Mesendoderm (in vitro differentiated cells): ENCODE results near the gene HOXB9.

Experiments
- DNase-seq: peaks from one replicate; pipeline ENCODE4 v3.0.0; 2013
- H2AK5ac ChIP-seq: 2 replicates; pipeline ENCODE4 v1.6.1; 2013; ENCODE audit warnings: low read length, inconsistent platforms
- H2BK120ac ChIP-seq: 2 replicates; pipeline ENCODE4 v1.6.1; 2013; ENCODE audit warnings: low read depth, mild to moderate bottlenecking, low read length, moderate library complexity, mixed read lengths
- H2BK15ac ChIP-seq: replicated peaks from 2 replicates; pipeline ENCODE4 v1.6.1; 2013; ENCODE audit warnings: low read depth, mild to moderate bottlenecking, moderate library complexity
- H2BK5ac ChIP-seq: 2 replicates; pipeline ENCODE4 v1.6.1; 2013; ENCODE audit warnings: low read length, inconsistent platforms
- H3K18ac ChIP-seq: 2 replicates; pipeline ENCODE4 v1.6.1; 2013; ENCODE audit warnings: mild to moderate bottlenecking, low read length, mixed read lengths
- H3K23ac ChIP-seq: one replicate; pipeline ENCODE4 v1.6.1; 2013; ENCODE audit warnings: low read length
- H3K27ac ChIP-seq: 2 replicates; pipeline ENCODE4 v1.5.1; 2013; ENCODE audit warnings: low read depth, mild to moderate bottlenecking, inconsistent platforms, low read length, moderate library complexity
- H3K27me3 ChIP-seq: 2 replicates; pipeline ENCODE4 v1.6.1; 2013; ENCODE audit warnings: low read length, control low read depth, mild to moderate bottlenecking, inconsistent platforms; ENCODE audit not compliant: insufficient read depth, poor library complexity
- H3K36me3 ChIP-seq: 2 replicates; pipeline ENCODE4 v1.6.1; 2013; ENCODE audit warnings: low read length, inconsistent platforms; ENCODE audit not compliant: control insufficient read depth, insufficient read depth
- H3K4ac ChIP-seq: one replicate; pipeline ENCODE4 v1.6.1; 2013; ENCODE audit warnings: low read depth, mild to moderate bottlenecking, low read length, moderate library complexity
- H3K4me1 ChIP-seq: 2 replicates; pipeline ENCODE4 v1.6.1; 2013; ENCODE audit warnings: low read depth, low read length, inconsistent platforms; ENCODE audit not compliant: control insufficient read depth
- H3K4me2 ChIP-seq: 2 replicates; pipeline ENCODE4 v1.6.1; 2013; ENCODE audit warnings: low read length
- H3K4me3 ChIP-seq: 2 replicates; pipeline ENCODE4 v1.5.1; 2013; ENCODE audit warnings: mild to moderate bottlenecking, low read length
- H3K56ac ChIP-seq: one replicate; pipeline ENCODE4 v1.6.1; 2013; ENCODE audit warnings: low read length
- H3K79me1 ChIP-seq: 2 replicates; pipeline ENCODE4 v1.6.1; 2013; ENCODE audit warnings: low read length, inconsistent platforms
- H3K79me2 ChIP-seq: 2 replicates; pipeline ENCODE4 v1.6.1; 2013; ENCODE audit warnings: mild to moderate bottlenecking, low read length; ENCODE audit not compliant: control insufficient read depth, insufficient read depth
- H3K9ac ChIP-seq: 2 replicates; pipeline ENCODE4 v1.6.1; 2013; ENCODE audit warnings: low read length, inconsistent platforms
- H4K5ac ChIP-seq: one replicate; pipeline ENCODE4 v1.6.1; 2013; ENCODE audit warnings: low read length
- H4K8ac ChIP-seq: one replicate; pipeline ENCODE4 v1.6.1; 2013; ENCODE audit warnings: low read depth, mild to moderate bottlenecking, control low read depth, low read length, moderate library complexity
- WGBS: extraction: QIAGEN DNeasy Blood & Tissue Kit; methylation state at CpG from one replicate; pipeline ENCODE4 v1.1.7; 2013; ENCODE audit warnings: low lambda C conversion rate, missing lambda C conversion rate; ENCODE audit not compliant: insufficient coverage; ENCODE audit errors: extremely low coverage; 5-methylcytosine and 5-hydroxymethylcytosine counted together

The HOXB9 gene

DNA sequence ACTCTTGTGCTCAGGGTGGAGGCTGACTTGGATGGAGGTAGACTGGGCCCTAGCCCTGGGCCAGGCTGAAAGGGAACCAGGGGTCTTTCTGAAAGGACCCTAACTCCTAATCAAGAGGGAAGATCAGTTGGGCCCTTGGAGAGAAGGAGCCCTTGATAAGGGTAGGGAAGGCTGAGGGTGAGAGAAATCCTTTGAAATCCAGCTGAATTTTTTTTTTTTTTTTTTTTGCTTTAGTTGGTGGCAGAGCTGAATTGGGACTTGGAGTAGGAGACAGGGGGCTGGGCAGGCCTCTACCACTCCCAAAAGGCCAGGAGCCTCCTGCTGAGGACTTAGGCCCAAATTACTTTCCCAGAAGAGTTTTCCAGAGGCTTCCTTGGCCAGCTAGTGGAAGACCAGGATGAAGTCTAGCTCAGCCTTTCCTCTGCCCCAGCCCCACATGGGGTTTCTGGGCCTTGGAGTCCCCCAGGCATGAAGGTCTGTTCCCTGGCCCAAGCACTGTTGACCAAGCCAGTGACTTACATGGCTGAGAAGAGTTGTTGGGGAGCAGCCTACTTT lies 35.5 kb downstream of the HOXB9 start:
- H3K27ac ChIP-seq, result no peak overlapping the region

DNA sequence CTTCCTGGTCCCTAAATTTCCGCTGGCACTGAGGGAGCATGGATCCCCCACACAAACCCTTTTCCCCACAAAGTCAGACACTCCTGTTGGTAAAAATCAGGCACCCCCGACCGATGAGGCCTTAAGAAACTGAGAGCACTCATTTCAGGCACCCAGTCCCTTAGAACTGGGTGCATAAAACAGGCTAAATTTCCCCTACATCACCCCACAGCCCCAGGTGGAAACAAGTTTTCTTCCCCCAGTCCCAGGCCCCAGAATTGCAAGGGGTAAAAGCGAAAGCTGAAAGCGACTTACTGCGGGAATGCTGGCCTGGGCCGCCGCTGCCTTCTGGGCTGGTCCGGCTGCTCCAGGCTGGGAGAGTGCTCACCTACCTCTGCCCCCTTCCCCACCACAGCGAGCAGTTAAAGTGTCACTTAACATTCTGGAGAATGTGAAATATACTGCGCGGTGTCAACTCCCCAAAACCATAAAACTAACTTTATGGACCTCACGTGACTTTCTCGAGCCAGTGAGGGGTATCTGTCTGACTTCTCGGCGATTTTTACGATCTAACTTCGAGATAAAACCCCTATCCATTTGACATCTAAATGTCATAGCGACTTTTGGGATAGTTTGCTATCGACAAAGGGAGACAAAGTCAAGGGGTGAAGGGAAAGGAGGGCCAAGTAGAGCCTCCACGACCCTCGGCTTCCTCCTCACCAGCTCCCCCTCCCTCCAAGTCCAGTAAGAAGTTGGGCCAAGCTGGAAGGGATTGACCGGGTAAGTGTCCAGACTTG lies 36.1 kb downstream of the HOXB9 start, which contains the start of gene HOXB3:
Gene HOXB3 (minus strand): TSS at position 411 of the 776 bp plus-strand sequence. CDS start 37,767 bp downstream, outside the sequence.
- peak within 1 kb of the TSS; percentile 5 for H3K4me2 ChIP-seq
- H3K4ac ChIP-seq, result no peak within 1 kb of the TSS
- no peak within 1 kb of the TSS for H3K18ac ChIP-seq
- H3K36me3 ChIP-seq, result no peaks in the 10 kb centered on the region
- H4K5ac ChIP-seq, result no peak within 1 kb of the TSS
- H3K79me1 ChIP-seq, result no peaks in the 10 kb centered on the region
- H3K9ac ChIP-seq, result no peak within 1 kb of the TSS
- no peak within 1 kb of the TSS for H2BK15ac ChIP-seq
- no peak for DNase-seq
- peaks cover 2% of the 10 kb centered on the region for H3K4me1 ChIP-seq
- H3K56ac ChIP-seq, result no peak within 1 kb of the TSS
- H2BK120ac ChIP-seq, result no peak within 1 kb of the TSS
- H2BK5ac ChIP-seq, result no peak within 1 kb of the TSS
- H3K27ac ChIP-seq, result no peak within 1 kb of the TSS
- H3K27me3 ChIP-seq, result peaks cover 90% of the 10 kb centered on the region
- H3K4me3 ChIP-seq, result no peak within 1 kb of the TSS
- no peak within 1 kb of the TSS for H2AK5ac ChIP-seq
- no peak within 1 kb of the TSS for H4K8ac ChIP-seq
- no peak within 1 kb of the TSS for H3K23ac ChIP-seq
- no peaks in the 10 kb centered on the region for H3K79me2 ChIP-seq
- WGBS, result no CpG with 5 or more reads among the region's 23 CpGs

More for the DNA sequence above, 35.5 kb downstream of the HOXB9 start:
- Histone ChIP-seq H3K79me1 (no peaks in the 10 kb centered on the region), H3K4me2 (no peak overlapping the region), H3K4me3 (no peak overlapping the region), H3K36me3 (no peaks in the 10 kb centered on the region), H2BK120ac (no peak overlapping the region), H3K4me1 (peaks cover 2% of the 10 kb centered on the region), H3K9ac (no peak overlapping the region), H4K8ac (no peak overlapping the region), H3K4ac (no peak overlapping the region), H4K5ac (no peak overlapping the region), H3K18ac (no peak overlapping the region), H3K79me2 (no peaks in the 10 kb centered on the region), H3K56ac (no peak overlapping the region), H2AK5ac (no peak overlapping the region), H2BK15ac (no peak overlapping the region), H3K23ac (no peak overlapping the region), H3K27me3 (peaks cover 91% of the 10 kb centered on the region), H2BK5ac (no peak overlapping the region)
- DNase-seq, result no peak

DNA sequence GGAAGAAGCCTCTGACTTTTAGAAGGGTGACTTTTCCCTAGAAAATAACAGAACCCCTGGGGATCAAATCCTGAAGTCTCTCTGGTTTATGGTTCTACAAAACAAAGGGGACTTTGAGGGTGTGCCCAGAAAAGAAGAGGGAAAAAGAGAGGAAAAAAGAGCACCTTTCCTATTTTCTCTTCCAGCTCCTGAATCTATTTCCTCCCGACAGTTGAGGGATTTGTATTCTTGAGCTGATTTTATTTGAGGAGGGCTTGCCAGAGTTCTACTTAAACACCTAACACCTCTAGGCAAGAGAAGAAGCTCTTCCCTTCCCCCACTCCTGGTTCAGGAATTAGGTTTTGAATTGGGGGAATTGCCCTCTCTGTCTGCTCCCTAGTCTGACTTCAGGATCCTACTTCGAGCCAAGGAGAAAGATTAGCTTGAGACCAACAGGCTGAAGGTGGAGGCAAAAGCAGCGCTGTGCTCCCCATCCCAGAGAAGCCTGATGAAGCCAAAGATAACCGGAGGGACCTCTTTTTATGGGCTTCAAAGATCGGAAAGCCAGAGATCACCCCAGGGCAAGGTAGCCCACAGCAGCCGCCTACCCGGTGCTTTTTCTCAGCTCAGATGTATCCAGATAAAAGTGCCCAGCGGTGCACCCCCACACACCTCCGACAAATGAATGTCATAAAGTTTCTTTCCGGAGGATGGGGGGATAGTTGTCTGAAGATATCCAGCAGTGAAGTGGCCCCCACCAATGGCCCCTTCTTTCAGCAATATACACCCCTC lies 36.9 kb downstream of the HOXB9 start:
- no peaks in the 10 kb centered on the region for H3K79me1 ChIP-seq
- no CpG with 5 or more reads among the region's 10 CpGs for WGBS
- peaks cover 89% of the 10 kb centered on the region for H3K27me3 ChIP-seq
- H2BK15ac ChIP-seq, result no peak overlapping the region
- no peak overlapping the region for H2AK5ac ChIP-seq
- H2BK5ac ChIP-seq, result no peak overlapping the region
- H3K27ac ChIP-seq, result no peak overlapping the region
- H3K23ac ChIP-seq, result no peak overlapping the region
- H2BK120ac ChIP-seq, result no peak overlapping the region
- no peaks in the 10 kb centered on the region for H3K4me1 ChIP-seq
- no peak overlapping the region for H3K4me2 ChIP-seq
- no peak overlapping the region for H3K18ac ChIP-seq
- no peak overlapping the region for H3K9ac ChIP-seq
- H4K5ac ChIP-seq, result no peak overlapping the region
- no peak overlapping the region for H3K4me3 ChIP-seq
- no peaks in the 10 kb centered on the region for H3K36me3 ChIP-seq
- no peak for DNase-seq
- H3K56ac ChIP-seq, result no peak overlapping the region
- no peak overlapping the region for H4K8ac ChIP-seq
- no peaks in the 10 kb centered on the region for H3K79me2 ChIP-seq
- no peak overlapping the region for H3K4ac ChIP-seq

DNA sequence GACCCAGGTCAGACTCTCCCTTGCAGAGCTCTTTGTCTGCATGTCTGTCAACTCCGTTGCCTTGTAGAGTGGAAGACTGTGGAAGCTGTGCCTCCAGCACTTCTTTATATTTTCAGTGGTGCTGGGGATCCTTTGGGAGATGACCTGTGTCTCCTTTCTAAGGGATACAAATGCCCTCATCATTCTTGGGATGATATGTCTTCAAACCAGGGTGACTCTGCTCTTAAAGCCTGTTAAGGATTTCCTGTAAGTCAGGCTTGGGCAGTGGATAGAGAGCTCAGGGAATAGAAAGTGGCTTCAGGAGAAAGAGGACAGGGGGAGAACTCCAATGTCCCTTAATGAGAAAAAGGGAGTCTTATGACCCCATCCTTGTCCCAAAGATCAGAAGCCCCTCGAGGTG lies 37.6 kb downstream of the HOXB9 start:
- H3K9ac ChIP-seq, result no peak overlapping the region
- no peaks in the 10 kb centered on the region for H3K4me1 ChIP-seq
- H3K23ac ChIP-seq, result no peak overlapping the region
- H3K27ac ChIP-seq, result no peak overlapping the region
- H3K18ac ChIP-seq, result no peak overlapping the region
- H3K4ac ChIP-seq, result no peak overlapping the region
- H2AK5ac ChIP-seq, result no peak overlapping the region
- no peaks in the 10 kb centered on the region for H3K79me2 ChIP-seq
- H4K5ac ChIP-seq, result no peak overlapping the region
- H3K79me1 ChIP-seq, result no peaks in the 10 kb centered on the region
- no peak overlapping the region for H3K56ac ChIP-seq
- no CpG with 5 or more reads among the region's 2 CpGs for WGBS
- peaks cover 95% of the 10 kb centered on the region for H3K27me3 ChIP-seq
- H2BK5ac ChIP-seq, result no peak overlapping the region
- no peaks in the 10 kb centered on the region for H3K36me3 ChIP-seq
- H2BK120ac ChIP-seq, result no peak overlapping the region
- H4K8ac ChIP-seq, result no peak overlapping the region
- H3K4me3 ChIP-seq, result no peak overlapping the region
- DNase-seq, result no peak
- no peak overlapping the region for H3K4me2 ChIP-seq
- H2BK15ac ChIP-seq, result no peak overlapping the region

DNA sequence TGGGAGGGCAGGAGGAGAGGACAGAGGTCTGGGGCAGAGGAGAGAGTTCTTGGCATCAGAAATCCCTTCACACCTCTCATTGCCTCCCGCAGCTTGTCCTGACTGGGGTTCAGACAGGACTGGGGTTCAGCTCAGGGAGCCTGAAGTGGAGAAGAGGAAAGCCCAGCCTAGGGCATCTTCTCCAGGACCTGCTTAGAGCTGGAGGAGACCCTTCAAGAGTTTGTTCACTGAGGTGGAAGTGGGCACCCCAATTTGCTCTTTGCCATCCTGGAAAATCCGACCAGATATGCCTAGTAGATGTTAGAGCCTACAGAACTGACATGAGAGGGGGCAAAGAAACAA lies 38.1 kb downstream of the HOXB9 start:
- Histone ChIP-seq H3K27me3 (peaks cover 95% of the 10 kb centered on the region), H3K4ac (no peak overlapping the region), H3K9ac (no peak overlapping the region), H3K79me2 (no peaks in the 10 kb centered on the region), H2AK5ac (no peak overlapping the region), H4K8ac (no peak overlapping the region), H3K18ac (no peak overlapping the region), H2BK15ac (no peak overlapping the region), H3K27ac (no peak overlapping the region), H3K4me2 (no peak overlapping the region), H3K79me1 (no peaks in the 10 kb centered on the region), H2BK5ac (no peak overlapping the region), H3K4me1 (no peaks in the 10 kb centered on the region), H3K56ac (no peak overlapping the region), H3K36me3 (no peaks in the 10 kb centered on the region), H3K23ac (no peak overlapping the region), H3K4me3 (no peak overlapping the region), H4K5ac (no peak overlapping the region), H2BK120ac (no peak overlapping the region)
- WGBS, result no CpG with 5 or more reads among the region's 2 CpGs
- no peak for DNase-seq
